SH-SY5Y (cell line): ENCODE measurements around the gene ZNF148.

Source experiments
- GATA2 ChIP-seq: IDR thresholded peaks from 2 replicates; pipeline ENCODE4 v1.6.1; 2011; ENCODE audit warnings: mild to moderate bottlenecking, low read depth, low read length
- GATA3 ChIP-seq: IDR thresholded peaks from 2 replicates; pipeline ENCODE4 v1.6.1; 2011; ENCODE audit warnings: low read depth, mild to moderate bottlenecking, low read length, moderate library complexity

DNA sequence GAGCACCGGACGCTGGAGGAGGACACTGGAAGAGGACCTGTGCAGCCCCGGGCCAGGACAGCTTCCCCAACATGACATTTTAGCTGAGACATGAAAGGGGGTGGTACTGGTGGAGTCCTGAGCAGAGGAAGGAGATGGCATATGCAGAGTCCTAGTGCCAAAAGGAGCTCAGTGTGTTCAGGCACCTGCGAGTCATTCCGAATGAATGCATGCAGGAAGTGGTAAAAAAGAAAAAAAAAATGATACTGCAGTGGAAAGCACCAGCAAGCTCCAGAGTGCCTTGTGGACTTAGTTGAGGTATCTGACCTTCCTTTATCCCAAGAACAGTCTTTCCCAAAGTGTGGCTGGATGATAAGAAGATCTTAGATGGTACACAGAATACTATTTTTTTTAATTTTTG is 6.6 kb upstream of the ZNF148 start:
- no peak for TF ChIP-seq GATA2
- TF ChIP-seq GATA3: no peak
